Measurements from ENCODE around the gene CTNNAL1.

CTNNAL1 gene

GRCh38 chr9:109017061-109017460 is 3.8 kb upstream of the CTNNAL1 start:
- no peak overlapping the region for H3K4me3 ChIP-seq
- H3K27ac ChIP-seq, result no peak overlapping the region
- DNase-seq (ENCODE audit: low spot score), result no peak
- TF ChIP-seq CTCF (IDR thresholded peaks at IDR 0.05), result no peak

- Histone ChIP-seq H3K27ac (no peak overlapping the region), H3K4me3 (no peak overlapping the region)
- no peak for TF ChIP-seq CTCF (IDR thresholded peaks at IDR 0.05)
- no peak for DNase-seq (ENCODE audit: low spot score)
Observed at GRCh38 chr9:109016132-109016531, 2.8 kb upstream of the CTNNAL1 start.

- Histone ChIP-seq H3K27ac (peak overlapping the region; percentile 88 to 97), H3K4me3 (no peak overlapping the region)
- no peak for TF ChIP-seq CTCF (IDR thresholded peaks at IDR 0.05)
- no peak for DNase-seq (ENCODE audit: low spot score)
Observed at GRCh38 chr9:109014608-109015280, 1.4 kb upstream of the CTNNAL1 start.

GRCh38 chr9:109013679-109014607 is 644 bp upstream of the CTNNAL1 start:
- DNase-seq (ENCODE audit: low spot score), result peak; percentile 74
- H3K4me3 ChIP-seq, result peak overlapping the region; percentile 96

GRCh38 chr9:109012009-109012875 is 1.1 kb downstream of the CTNNAL1 start:
- peak overlapping the region; percentile 88 to 97 for H3K27ac ChIP-seq
- peak; percentile 88 for DNase-seq (ENCODE audit: low spot score)
- no peak for TF ChIP-seq CTCF (IDR thresholded peaks at IDR 0.05)
- peak overlapping the region; percentile 96 for H3K4me3 ChIP-seq

More at GRCh38 chr9:109013679-109014607, 644 bp upstream of the CTNNAL1 start:
- TF ChIP-seq CTCF (IDR thresholded peaks at IDR 0.05), result no peak
- H3K27ac ChIP-seq, result peak overlapping the region; percentile 88 to 97

GRCh38 chr9:109011231-109011671 is 2.0 kb downstream of the CTNNAL1 start:
- Histone ChIP-seq H3K4me3 (peak overlapping the region; percentile 96), H3K27ac (peak overlapping the region; percentile 88 to 97)
- no peak for DNase-seq (ENCODE audit: low spot score)

More at GRCh38 chr9:109011231-109011671, 2.0 kb downstream of the CTNNAL1 start:
- TF ChIP-seq CTCF (IDR thresholded peaks at IDR 0.05), result no peak
